ENCODE measurements around the gene LRRC37A3.
"Not testable (repeated sequence)": the region's sequence is repeated elsewhere in the genome, so short reads cannot be mapped to it uniquely, and the experiment has no call there.

Gene LRRC37A3

GRCh38 chr17:64925244-64925643 lies 6.0 kb upstream of the LRRC37A3 start:
- not testable (repeated sequence) for DNase-seq

DNA sequence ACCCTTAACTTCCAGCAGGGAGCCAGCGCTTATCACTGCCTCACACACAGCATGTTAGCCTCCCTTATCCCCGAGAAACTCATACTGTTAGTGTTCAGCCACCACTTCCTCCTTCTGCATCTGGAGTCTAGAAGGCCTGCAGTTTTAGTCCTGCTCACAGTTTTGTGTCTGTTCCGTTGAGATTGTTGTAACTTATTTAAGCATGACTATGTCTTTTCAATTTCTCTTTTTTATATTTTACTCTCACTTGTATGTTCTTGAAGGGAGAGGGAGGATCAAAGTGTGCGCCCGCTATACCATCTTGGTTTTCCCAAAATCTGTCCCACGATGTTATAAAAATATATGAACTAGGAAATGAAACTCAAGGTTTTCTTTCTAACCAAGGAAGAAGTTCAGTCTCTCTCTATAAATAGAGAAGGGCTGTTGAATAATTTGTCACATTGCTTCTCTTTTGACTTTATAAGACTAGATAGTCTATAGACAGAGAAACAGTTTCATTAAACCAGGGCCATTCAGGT lies 3.8 kb upstream of the LRRC37A3 start:
- not testable (repeated sequence) for DNase-seq

- DNase-seq, result no peak
These were observed 1.3 kb upstream of the LRRC37A3 start for GRCh38 chr17:64920419-64921172.

GRCh38 chr17:64920026-64920418 lies 744 bp upstream of the LRRC37A3 start:
- no peak for DNase-seq

DNA sequence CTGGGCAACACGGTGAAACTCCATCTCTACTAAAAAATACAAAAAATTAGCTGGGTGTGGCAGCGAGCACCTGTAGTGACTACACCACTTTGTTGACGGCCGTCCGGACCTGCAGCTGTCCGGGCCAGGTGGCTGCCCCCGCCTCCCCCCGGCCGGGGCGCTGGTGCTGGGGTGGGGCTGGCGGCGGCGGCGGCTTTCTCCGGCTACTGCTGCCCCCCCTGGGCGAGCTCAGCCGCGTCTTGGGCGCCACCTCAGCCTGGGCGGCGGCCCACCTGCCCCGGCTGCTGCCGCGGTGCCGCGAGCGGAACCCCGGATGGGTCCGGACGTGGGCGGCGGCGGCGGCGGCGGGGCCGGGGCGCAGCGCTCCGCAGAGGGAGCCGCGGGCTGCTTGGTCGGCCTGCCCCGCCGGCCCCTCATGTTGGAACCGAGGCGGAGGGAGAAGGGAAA lies 413 bp downstream of the LRRC37A3 start:
- not testable (repeated sequence) for DNase-seq

DNA sequence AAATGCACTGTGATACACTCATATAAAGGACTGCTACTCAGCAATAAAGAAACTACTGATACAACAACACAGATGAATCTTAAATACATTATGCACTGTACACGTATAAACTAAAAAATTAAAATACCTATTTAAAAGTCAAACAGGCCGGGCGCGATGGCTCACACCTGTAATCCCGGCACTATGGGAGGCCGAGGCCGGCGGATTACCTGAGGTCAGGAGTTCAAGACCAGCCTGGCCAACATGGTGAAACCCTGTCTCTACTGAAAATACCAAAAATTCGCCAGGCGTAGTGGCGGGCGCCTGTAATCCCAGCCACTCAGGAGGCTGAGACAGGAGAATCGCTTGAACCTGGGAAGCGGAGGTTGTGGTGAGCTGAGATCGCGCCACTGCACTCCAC lies 1.7 kb downstream of the LRRC37A3 start:
- DNase-seq, result not testable (repeated sequence)

DNA sequence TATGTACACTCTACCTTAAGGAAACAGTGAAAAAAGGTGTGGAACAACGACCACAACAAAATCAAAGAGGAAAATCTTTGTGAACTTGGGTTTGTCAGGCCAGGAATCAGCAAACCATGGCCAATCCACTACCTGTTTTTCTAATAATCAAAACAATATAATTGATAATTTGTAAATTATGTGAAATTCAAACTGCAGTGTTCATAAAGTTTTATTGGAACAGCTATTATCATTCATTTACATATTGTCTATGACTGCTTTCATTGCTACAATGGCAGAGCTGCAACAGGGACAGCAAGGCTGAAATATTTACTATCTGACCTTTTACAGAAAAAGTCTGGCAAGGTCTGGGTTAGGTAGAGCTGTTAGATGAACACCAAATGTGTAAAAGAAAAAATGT lies 4.0 kb downstream of the LRRC37A3 start:
- DNase-seq, result not testable (repeated sequence)

DNA sequence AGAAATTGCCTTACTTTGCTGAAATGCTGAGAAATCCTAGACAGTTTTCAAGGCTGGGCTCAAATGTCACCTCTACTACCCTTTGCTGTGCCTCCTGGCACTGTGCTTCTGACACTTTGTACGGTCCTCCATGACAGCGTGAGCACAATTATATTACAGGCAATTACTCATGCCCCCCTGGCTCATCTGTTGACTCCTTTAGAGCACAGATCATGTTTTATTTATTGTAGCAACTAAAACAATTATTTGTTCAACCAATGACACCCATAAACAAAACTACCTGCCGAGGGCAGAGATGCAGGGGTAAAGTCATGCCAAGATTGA lies 9.1 kb downstream of the LRRC37A3 start:
- not testable (repeated sequence) for DNase-seq

DNA sequence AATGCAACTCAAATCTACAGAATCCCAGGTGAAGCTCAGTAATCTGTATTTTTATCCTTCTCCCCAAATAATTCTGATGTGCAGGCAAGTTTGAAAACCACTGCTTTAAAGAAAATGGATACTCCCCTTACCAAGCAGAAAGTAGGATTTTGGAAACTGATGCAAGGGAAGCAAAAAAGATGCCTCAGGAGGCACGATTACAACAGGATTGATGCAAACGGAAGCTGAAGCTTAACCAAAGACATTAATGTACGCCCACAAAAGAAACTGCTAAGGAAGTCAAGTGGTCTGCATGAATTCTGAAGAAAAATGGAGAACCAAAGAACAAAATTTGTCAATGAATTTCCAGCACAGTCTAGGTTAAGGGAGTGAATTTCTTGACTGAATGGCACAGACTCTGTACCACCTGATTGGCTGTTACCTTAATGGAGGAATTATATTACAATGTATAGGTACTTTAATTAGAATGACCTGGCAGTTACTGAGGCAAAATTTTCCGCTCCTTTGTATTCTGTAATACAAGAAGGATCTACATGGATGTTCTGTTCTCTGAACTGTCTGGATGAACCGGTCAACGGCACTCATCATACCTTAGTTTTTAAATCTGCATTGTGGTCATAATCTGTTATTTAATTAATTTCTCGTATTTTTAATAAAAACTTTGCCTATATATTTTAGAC lies 9.6 kb downstream of the LRRC37A3 start:
- not testable (repeated sequence) for DNase-seq

DNA sequence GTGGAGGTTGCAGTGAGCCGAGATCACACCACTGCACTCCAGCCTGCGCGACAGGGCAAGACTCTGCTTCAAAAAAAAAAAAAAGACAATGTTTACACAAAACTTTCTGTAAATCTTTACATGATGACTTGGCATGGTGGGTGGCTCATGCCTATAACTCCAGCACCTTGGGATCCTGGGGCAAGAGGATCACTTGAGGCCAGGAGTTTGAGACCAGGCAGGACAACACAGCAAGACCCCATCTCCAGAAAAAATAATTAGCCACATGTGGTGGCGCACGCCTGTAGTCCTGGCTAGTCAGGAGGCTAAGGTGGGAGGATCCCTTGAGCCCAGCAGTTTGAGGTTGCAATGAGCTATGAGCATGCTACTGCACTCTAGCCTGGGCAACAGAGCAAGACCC lies 15.2 kb downstream of the LRRC37A3 start:
- not testable (repeated sequence) for DNase-seq

DNA sequence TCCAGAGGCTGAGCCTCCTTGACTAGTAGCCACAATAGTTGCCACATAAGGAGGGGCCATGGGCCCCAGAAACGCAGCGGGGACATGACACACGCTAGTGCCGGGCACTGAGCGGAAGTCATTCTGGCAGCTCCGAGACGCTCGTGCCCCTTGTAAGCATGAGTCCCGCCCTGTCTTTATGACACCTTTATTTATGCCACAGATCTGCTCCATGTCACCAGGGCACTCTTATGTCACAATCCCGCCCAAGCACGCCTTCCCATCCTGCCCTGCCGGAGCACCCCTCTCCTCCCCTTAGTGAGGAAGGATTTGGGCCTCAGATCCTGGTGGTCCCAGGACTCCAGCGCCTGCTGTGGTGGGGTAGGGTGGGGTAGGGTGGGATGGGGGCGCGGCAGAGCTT lies 22.1 kb downstream of the LRRC37A3 start:
- not testable (repeated sequence) for DNase-seq

DNA sequence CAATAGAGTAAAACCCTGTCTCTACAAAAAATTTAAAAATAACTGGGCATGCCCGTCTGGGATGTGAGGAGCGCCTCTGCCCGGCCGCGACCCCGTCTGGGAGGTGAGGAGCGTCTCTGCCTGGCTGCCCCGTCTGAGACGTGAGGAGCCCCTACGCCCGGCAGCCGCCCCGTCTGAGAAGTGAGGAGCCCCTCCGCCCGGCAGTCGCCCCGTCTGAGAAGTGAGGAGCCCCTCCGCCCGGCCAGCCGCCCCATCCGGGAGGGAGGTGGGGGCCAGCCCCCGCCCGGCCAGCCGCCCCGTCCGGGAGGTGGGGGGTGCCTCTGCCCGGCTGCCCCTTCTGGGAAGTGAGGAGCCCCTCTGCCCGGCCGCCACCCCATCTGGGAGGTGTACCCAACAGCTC lies 45.1 kb downstream of the LRRC37A3 start:
- DNase-seq, result not testable (repeated sequence)

GRCh38 chr17:64847504-64848466 lies 71.5 kb downstream of the LRRC37A3 start:
- not testable (repeated sequence) for DNase-seq

DNA sequence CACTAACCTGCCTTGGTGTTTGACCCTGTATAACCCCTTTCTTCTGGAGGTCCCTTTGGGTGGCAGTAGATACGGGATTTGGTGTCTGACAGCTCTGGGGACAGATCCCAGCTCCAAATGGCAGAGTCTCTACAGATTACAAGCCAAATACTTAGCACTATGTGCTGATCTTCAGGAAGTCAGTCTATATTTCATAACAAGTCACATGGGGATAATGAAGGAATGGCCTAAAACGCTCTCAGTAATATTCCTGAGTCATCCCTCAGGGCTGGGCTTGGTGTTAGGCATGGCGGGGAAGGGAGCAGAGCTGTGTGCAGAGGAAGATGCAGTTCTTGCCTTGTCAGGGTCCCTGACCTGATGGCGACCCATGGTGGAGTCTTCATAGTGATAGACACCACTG lies 72.4 kb downstream of the LRRC37A3 start:
- DNase-seq, result not testable (repeated sequence)

DNA sequence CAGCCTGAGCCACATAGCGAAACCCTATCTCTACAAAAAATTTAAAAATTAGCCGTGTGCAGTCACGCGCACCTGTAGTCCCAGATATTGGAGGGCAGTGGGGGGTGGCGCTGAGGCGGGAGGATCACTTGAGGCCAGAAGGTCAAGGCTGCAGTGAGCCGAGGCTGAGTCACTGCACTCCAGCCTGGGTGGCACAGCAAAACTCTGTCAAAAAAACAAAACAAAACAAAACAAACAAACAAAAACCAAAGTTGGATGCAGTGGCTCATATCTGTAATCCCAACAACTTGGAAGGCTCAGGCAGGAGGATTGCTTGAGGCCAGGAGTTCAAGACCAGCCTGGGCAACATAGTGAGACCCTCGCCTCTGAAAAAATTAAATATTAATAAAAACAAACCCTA lies 75.4 kb downstream of the LRRC37A3 start:
- DNase-seq, result not testable (repeated sequence)

GRCh38 chr17:64842900-64843299 lies 76.4 kb downstream of the LRRC37A3 start:
- DNase-seq, result not testable (repeated sequence)

GRCh38 chr17:64840960-64841359 lies 78.3 kb downstream of the LRRC37A3 start:
- DNase-seq, result not testable (repeated sequence)

GRCh38 chr17:64838513-64838912 lies 80.8 kb downstream of the LRRC37A3 start:
- not testable (repeated sequence) for DNase-seq

- DNase-seq, result not testable (repeated sequence)
These were observed 82.1 kb downstream of the LRRC37A3 start for GRCh38 chr17:64837018-64837761.

GRCh38 chr17:64836623-64837017 lies 82.7 kb downstream of the LRRC37A3 start:
- not testable (repeated sequence) for DNase-seq

DNA sequence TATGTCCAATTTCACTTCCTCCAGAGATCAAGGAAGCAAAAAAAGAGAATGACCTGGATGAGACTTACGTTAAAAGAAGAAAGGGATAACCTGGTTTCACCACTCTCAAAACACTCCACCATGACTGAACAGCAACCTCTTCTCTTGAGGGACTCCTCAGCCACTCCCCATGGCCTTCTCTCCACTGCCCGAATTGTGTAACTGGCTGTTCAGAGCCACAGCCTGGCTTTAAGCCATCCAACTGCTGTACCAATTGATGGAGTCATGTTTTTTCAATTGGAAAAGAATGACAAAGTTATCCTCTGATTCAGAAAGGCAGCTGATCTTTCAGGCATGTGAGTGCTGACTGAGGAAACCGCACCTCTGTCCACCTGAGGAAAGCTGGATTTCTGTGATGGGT lies 85.2 kb downstream of the LRRC37A3 start:
- DNase-seq, result not testable (repeated sequence)

GRCh38 chr17:64830631-64831040 lies 88.6 kb downstream of the LRRC37A3 start:
- not testable (repeated sequence) for DNase-seq
